Chondrocyte (in vitro differentiated cells): ENCODE measurements around the gene ACP1. TPM values are rescaled to one million over a fixed set of nuclear protein-coding genes. Genes with fewer than 3 reads are reported as not detected.

ENCODE experiments used
- DNase-seq: peaks from one replicate; pipeline ENCODE4 v3.0.0; 2021; ENCODE audit warnings: mixed read lengths, low spot score
- H3K27ac Mint-ChIP-seq: one replicate; pipeline ENCODE4 v1.8.0; 2021; ENCODE audit warnings: mild to moderate bottlenecking, moderate library complexity, mixed read lengths; ENCODE audit not compliant: unreplicated experiment
- H3K27me3 Mint-ChIP-seq: 2 replicates; pipeline ENCODE4 v1.8.0; 2021; ENCODE audit warnings: low read depth, mixed read lengths
- H3K36me3 Mint-ChIP-seq: 2 replicates; pipeline ENCODE4 v1.8.0; 2021; ENCODE audit warnings: low read depth, mixed read lengths
- H3K4me1 Mint-ChIP-seq: 2 replicates; pipeline ENCODE4 v1.8.0; 2021; ENCODE audit warnings: low read depth, mild to moderate bottlenecking, mixed read lengths
- H3K4me3 Mint-ChIP-seq: one replicate; pipeline ENCODE4 v1.8.0; 2021; ENCODE audit warnings: mild to moderate bottlenecking, moderate library complexity, mixed read lengths; ENCODE audit not compliant: unreplicated experiment
- H3K9me3 Mint-ChIP-seq: 2 replicates; pipeline ENCODE4 v1.8.0; 2021; ENCODE audit warnings: low read depth, mixed read lengths
- total RNA-seq: library from RNA; stranded (reverse); gene quantifications from 3 replicates; pipeline ENCODE4 v1.2.1, GENCODE V29; 2021
- TF ChIP-seq, protein P1 (sequence below): fragments of 200-600 bp; sonication (generic); IDR thresholded peaks from 2 replicates; pipeline ENCODE4 v1.5.0; 2021; ENCODE audit warnings: antibody characterized with exemption, mild to moderate bottlenecking, moderate library complexity

ACP1 gene
- total RNA-seq, 1 donor from 2014 or later: 79.6 TPM

DNA sequence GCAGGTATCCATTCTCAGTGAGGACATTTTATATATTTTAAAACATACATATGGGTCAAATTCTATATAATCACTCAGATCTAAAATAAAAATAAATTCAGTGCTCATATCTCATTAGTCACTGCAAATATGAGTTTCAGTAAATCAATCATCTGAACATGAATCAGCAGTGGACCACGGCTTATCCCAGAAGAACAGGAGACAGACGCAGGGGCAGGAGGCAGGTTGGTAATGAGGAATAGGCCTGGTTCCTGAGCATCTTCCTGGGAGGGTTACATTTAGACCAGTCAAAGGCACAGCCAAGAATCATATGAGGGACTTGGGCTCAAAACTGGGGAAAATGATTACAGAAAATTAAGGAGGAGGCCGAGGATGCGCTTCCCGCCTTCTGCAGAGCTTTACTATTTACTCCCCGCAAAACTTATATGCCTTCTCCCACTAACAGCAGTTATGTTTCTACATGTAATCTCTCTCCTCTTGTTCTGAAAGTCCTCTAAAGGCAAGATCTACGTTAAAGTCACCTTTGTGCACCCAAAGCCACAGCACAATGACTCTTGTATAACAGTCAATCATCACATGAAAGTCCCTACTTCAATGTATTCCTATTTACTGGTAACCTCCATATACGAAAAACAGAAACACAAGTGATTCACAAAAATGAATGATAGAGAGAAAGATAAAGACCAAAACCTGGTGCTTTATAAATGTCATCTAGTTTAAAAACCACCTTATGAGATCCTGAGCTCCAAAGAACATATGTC lies 36.0 kb upstream of the ACP1 start:
- Mint-ChIP-seq H3K4me3 (no peak overlapping the region), H3K27ac (no peak overlapping the region), H3K27me3 (no peaks in the 10 kb centered on the region), H3K9me3 (no peaks in the 10 kb centered on the region), H3K36me3 (peaks cover 43% of the 10 kb centered on the region), H3K4me1 (peaks cover 3% of the 10 kb centered on the region)
- DNase-seq: no peak
- TF ChIP-seq, protein P1, sequence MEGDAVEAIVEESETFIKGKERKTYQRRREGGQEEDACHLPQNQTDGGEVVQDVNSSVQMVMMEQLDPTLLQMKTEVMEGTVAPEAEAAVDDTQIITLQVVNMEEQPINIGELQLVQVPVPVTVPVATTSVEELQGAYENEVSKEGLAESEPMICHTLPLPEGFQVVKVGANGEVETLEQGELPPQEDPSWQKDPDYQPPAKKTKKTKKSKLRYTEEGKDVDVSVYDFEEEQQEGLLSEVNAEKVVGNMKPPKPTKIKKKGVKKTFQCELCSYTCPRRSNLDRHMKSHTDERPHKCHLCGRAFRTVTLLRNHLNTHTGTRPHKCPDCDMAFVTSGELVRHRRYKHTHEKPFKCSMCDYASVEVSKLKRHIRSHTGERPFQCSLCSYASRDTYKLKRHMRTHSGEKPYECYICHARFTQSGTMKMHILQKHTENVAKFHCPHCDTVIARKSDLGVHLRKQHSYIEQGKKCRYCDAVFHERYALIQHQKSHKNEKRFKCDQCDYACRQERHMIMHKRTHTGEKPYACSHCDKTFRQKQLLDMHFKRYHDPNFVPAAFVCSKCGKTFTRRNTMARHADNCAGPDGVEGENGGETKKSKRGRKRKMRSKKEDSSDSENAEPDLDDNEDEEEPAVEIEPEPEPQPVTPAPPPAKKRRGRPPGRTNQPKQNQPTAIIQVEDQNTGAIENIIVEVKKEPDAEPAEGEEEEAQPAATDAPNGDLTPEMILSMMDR: no peak

DNA sequence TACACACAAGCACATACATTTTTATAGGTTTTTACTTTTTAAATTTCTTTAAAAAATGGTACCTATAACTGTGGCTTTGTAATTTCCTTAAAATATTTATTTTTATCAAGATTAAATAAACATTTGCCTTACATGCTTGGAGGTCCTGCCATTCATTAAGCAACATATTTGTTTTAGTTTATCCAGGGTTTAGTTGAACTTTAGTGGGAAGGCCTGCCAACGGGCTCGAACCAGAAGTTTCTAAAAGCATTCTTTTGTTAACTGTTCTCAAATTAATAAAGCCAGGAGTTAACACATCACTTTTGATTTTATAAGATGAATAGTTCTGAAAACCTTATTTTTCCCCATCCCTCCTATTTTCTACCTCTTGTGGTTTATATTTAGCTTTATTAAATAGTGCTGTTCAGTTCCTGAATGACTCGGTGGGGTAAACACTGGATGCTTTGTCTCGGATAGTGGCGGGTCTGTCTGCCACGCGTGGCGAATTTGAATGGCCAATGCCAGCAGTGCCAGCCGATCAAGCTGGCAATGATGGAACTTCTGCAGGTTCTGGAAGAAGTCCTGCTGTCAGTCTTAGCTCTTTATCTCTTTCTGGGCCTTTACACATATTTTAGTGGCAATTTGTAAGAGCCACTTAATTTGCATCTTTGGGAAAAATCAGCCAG lies 33.1 kb upstream of the ACP1 start:
- H3K4me3 Mint-ChIP-seq: no peak overlapping the region
- H3K36me3 Mint-ChIP-seq: peaks cover 30% of the 10 kb centered on the region
- no peak overlapping the region for H3K27ac Mint-ChIP-seq
- peaks cover 3% of the 10 kb centered on the region for H3K4me1 Mint-ChIP-seq
- H3K9me3 Mint-ChIP-seq: no peaks in the 10 kb centered on the region
- no peak for DNase-seq
- no peaks in the 10 kb centered on the region for H3K27me3 Mint-ChIP-seq
- TF ChIP-seq, protein P1: no peak

DNA sequence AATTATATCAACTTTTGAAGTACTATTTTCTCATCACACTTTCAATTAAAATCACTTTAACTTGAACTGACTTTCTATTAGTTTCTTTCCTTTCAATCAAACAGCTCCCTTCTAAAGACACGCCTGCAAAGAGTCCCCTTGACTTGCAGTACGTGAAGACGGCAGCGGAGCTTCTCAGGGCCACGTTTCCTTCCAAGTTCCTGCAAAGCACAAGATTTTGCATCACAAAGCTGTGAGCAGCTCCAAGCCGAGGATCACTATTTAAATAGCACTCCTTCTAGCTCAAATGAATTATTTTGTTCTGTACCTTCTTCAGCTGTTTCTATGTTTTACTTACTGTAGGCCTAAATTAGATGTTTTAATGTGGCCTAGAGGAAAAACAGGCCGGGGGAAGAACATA lies 31.7 kb upstream of the ACP1 start:
- no peaks in the 10 kb centered on the region for H3K27me3 Mint-ChIP-seq
- H3K4me1 Mint-ChIP-seq: peaks cover 7% of the 10 kb centered on the region
- peaks cover 22% of the 10 kb centered on the region for H3K36me3 Mint-ChIP-seq
- TF ChIP-seq, protein P1: no peak
- no peaks in the 10 kb centered on the region for H3K9me3 Mint-ChIP-seq
- H3K4me3 Mint-ChIP-seq: no peak overlapping the region
- no peak for DNase-seq
- H3K27ac Mint-ChIP-seq: no peak overlapping the region

DNA sequence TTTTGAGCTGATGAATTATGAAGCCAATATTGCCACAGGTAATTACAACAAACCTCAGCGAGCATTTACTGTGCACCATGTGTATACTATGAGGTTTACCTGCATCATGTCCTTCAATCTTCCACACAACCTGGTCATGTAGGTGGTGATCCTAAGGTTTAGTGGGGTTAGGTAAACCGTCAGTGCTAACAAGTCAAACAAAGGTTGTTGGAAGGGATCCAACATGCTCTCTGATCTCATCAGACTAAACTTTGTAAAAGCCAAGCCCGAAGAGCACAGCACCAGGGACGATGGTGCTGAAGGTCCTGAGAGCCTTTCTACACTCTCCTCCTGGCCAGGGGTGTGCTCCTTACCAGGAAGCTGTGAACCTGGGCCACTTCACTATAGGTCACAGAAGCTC lies 30.3 kb upstream of the ACP1 start:
- no peak for DNase-seq
- Mint-ChIP-seq H3K36me3 (peaks cover 17% of the 10 kb centered on the region), H3K4me1 (peaks cover 16% of the 10 kb centered on the region), H3K4me3 (no peak overlapping the region), H3K9me3 (no peaks in the 10 kb centered on the region), H3K27ac (no peak overlapping the region), H3K27me3 (no peaks in the 10 kb centered on the region)
- TF ChIP-seq, protein P1: no peak

DNA sequence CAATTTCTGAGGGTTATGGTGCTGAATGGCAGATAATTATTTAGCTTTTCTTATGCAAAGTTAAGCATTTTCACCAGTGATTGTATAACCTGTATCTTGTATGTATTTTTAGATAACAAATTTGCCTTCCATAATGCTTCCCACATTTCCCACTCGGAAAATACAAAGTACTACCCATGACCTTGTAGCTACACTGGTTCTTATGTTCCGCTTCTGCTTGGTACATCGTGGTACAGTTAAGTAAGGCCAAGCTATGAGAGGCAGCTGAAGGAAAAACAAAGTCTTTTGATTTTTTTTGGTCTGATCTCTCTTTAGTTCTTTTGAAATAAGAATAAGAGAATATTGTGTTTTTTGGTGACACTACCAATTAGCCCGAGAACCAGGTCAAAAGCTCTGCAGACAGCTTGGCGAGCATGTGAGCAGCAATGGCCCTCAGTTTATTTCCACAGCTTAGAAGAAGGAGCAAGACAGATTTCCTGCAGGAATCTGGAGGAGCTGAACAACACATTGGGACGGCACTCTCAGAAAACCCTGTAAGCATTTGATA lies 27.7 kb upstream of the ACP1 start:
- H3K27me3 Mint-ChIP-seq: no peaks in the 10 kb centered on the region
- peaks cover 22% of the 10 kb centered on the region for H3K36me3 Mint-ChIP-seq
- H3K4me3 Mint-ChIP-seq: no peak overlapping the region
- DNase-seq: no peak
- TF ChIP-seq, protein P1: no peak
- peaks cover 5% of the 10 kb centered on the region for H3K9me3 Mint-ChIP-seq
- no peak overlapping the region for H3K27ac Mint-ChIP-seq
- peaks cover 13% of the 10 kb centered on the region for H3K4me1 Mint-ChIP-seq
